GM12874 (cell line): ENCODE measurements around the gene ST6GALNAC1.

Experiments
- TF ChIP-seq, protein P1 (sequence below): IDR thresholded peaks from 2 replicates; pipeline ENCODE4 v1.5.1; 2011; ENCODE audit warnings: low read depth, mild to moderate bottlenecking, control low read depth, low read length, moderate library complexity; ENCODE audit not compliant: insufficient read depth

ST6GALNAC1 gene

DNA sequence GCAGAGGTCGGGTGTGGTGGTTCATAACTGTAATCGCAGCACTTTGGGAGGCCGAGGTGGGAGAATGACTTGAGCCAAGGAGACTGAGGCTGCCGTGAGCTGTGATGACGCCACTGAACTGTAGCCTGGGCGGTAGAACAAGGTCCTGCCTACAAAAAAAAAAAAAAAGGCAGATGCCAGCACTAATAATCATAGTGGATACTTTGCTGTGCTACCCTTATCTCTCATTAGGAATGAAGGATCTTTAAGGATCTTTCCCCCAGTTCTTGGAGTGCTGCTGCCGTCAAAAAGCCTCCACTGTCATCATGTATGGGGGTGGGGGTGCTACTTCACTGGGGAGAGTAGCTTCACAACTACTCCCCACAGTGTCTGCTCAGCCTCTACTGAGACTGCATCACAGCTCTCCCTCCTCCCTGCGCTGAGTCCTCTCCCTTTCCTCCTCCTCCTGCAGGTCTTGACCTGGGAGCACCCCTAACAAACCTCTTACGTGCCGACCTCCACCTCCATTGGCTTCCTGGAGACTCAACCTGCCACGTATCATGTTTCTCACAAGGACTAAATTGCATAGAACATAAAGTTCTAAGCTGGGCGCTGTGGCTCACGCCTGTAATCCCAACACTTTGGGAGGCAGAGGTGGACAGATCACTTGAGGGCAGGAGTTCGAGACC lies 24.4 kb upstream of the ST6GALNAC1 start:
- TF ChIP-seq, protein P1, sequence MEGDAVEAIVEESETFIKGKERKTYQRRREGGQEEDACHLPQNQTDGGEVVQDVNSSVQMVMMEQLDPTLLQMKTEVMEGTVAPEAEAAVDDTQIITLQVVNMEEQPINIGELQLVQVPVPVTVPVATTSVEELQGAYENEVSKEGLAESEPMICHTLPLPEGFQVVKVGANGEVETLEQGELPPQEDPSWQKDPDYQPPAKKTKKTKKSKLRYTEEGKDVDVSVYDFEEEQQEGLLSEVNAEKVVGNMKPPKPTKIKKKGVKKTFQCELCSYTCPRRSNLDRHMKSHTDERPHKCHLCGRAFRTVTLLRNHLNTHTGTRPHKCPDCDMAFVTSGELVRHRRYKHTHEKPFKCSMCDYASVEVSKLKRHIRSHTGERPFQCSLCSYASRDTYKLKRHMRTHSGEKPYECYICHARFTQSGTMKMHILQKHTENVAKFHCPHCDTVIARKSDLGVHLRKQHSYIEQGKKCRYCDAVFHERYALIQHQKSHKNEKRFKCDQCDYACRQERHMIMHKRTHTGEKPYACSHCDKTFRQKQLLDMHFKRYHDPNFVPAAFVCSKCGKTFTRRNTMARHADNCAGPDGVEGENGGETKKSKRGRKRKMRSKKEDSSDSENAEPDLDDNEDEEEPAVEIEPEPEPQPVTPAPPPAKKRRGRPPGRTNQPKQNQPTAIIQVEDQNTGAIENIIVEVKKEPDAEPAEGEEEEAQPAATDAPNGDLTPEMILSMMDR, result no peak

DNA sequence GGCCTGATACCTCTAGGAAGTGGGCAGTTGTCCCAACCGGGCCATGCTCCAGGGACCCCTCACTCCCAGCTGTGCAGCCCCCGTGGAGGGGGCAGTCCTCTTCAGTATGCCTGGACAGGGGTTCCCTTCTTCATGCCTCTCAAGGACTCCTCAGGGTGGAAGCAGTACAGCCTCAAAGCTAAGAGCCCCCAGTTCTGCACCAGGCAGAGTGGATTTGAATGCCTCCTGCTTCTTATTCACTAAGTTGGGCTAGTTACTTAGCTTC lies 23.9 kb upstream of the ST6GALNAC1 start:
- TF ChIP-seq, protein P1, result no peak

DNA sequence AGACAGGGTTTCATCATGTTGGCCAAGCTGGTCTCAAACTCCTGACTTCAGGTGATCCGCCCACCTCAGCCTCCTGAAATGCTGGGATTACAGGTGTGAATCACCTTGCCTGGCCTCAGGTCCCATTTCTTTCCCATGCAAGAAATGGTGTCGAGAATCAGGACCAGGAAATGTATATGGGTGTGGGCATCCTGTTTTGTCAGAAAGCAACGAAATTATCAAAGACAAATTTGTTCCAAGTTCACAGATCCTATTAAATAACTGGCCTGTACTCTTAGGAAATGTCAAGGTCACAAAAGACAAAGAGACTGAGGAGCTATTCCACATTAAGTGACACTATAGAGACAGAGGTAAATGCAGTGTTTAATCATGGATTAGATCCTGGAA lies 17.1 kb upstream of the ST6GALNAC1 start:
- TF ChIP-seq, protein P1, result no peak

DNA sequence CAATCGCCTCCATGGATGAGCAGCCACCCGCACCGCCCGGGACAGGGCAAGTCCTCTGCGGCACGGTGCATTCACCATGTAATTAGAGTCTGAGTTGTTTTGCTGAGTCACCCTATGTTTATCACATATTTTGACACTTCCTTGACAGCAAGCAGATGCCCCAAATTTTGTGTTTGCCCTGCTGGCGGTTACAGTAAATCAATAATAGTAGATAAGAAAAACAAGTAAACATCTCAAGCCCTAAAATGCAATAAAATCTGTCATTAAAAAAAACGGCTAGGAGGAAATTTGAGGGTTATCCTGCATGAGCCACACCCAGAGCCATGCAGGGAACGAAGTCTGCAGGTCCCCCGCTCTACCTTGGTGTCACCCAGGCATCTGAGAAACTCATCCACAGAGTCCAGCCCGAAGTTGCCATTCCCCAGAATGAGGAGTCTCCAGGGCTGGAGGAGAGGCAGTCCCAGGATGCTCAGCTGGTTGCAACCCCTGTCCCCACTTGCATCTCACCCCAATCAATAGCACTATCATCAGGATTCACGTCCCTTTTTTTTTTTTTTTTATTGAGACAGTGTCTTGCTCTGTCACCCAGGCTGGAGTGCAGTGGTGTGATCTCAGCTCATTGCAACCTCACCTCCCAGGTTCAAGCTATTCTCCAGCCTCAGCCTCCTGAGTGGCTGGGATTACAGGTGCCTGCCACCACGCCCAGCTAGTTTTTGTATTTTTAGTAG lies 16.5 kb upstream of the ST6GALNAC1 start:
- TF ChIP-seq, protein P1, result no peak

DNA sequence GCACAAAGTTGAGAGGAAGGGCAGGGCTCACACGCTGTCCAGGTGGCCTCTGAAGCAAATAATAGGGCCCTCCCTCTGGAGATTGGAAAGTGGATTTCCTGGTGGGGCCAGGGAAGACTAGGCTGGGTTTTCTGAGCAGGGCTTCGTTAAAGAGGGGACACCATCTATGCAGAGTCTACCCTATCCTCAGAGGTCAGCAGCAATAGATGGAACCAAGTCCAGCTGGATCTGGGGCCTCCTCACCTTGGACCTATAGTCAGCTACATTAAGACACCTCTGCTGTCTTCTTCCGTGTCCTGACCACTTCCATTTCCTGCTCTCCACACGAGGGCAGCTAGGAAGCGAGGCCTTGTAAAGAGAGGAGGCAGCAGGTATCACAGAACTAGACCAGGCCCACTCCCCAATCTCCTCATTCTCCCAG lies 14.7 kb upstream of the ST6GALNAC1 start:
- TF ChIP-seq, protein P1, result no peak

DNA sequence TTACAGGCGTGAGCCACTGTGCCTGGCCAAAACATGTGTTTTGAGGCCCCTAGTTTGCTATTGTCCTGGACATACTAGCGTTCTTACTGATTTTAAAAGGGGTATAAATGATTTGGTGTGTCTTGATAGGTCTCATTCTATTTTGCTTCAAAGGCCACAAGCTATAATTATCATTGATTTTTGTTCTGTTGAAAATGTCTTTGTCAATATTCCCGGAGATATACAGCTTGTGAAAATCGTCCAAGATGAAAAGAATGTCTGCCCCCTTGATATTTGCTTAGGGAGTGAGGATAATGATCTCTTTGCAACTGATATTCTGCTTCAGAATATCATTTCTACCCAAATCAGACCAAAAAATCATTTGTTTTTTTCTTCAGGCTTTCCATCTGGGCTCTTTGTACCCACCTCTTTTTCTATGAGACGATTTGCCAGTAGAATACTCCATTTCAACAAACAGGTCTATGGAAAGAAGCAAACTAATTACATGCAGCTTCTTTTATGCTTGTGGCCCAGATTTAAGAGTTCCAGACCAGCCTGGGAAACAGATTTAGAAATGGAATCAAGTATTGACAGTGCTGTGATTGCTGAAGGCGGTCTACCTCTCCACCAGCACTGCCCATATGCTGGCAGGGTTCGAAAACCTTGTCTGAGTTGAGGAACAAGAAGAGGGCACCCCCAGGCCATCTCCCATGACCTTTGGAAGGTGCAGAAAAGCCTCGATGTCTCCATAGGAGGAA lies 14.1 kb upstream of the ST6GALNAC1 start:
- TF ChIP-seq, protein P1, result no peak

DNA sequence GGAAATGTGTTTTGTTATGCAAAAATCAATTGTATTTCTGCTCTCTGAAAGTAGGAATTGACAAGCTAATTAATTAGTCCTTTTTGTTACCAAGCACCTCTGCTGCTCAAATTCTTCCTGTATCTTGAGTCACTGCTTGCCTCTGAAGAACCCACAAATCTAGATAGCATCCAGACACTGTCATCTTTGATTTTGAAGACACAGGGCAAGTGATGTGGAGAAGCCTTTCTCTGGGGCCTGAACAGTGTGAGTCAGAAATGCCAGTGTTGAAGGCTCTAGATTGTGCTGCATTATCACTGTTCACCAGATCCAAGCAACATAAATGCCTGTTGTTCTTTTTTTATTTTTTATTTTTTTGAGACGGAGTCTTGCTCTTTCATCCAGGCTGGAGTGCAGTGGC lies 10.9 kb upstream of the ST6GALNAC1 start:
- TF ChIP-seq, protein P1, result no peak
